Thymus (tissue), 11 donors: ENCODE measurements around the gene CD52. TPM values are rescaled to one million over a fixed set of nuclear protein-coding genes. Genes with fewer than 3 reads are reported as not detected.

Source experiments
- DNase-seq, 9 donors: peaks; one replicate each; pipeline ENCODE4 v3.0.0-alpha.2; 2013; ENCODE audit warnings: low spot score in 9 of 9, low read depth in 6 of 9, missing footprints in 1 of 9
- H3K27ac ChIP-seq, 2 donors: one replicate each; pipeline ENCODE4 v1.5.1; 2013; ENCODE audit warnings: control low read depth in 1 of 2, low read depth in 1 of 2, low read length in 1 of 2, mild to moderate bottlenecking in 1 of 2, moderate library complexity in 1 of 2
- H3K27me3 ChIP-seq, 2 donors: one replicate each; pipeline ENCODE4 v1.5.1; 2013; ENCODE audit warnings: low read length in 1 of 2; ENCODE audit not compliant: control insufficient read depth in 2 of 2, insufficient read depth in 1 of 2
- H3K36me3 ChIP-seq, 2 donors: one replicate each; pipeline ENCODE4 v1.5.1; 2013; ENCODE audit warnings: low read length in 1 of 2, mild to moderate bottlenecking in 1 of 2, moderate library complexity in 1 of 2; ENCODE audit not compliant: control insufficient read depth in 2 of 2, insufficient read depth in 2 of 2
- H3K4me1 ChIP-seq, 2 donors: one replicate each; pipeline ENCODE4 v1.5.1; 2013; ENCODE audit warnings: low read length in 2 of 2; ENCODE audit not compliant: control insufficient read depth in 2 of 2, insufficient read depth in 2 of 2
- H3K4me3 ChIP-seq, 2 donors: one replicate each; pipeline ENCODE4 v1.5.1; 2013; ENCODE audit warnings: low read length in 2 of 2, control low read depth in 1 of 2, mild to moderate bottlenecking in 1 of 2
- H3K9me3 ChIP-seq, 2 donors: one replicate each; pipeline ENCODE4 v1.5.1; 2013; ENCODE audit warnings: low read length in 1 of 2, mild to moderate bottlenecking in 1 of 2; ENCODE audit not compliant: control insufficient read depth in 2 of 2, insufficient read depth in 1 of 2
- WGBS: extraction: QIAGEN DNeasy Blood & Tissue Kit; methylation state at CpG from one replicate; pipeline ENCODE4 v1.1.7; 2013; 5-methylcytosine and 5-hydroxymethylcytosine counted together
- polyA plus RNA-seq: library from polyadenylated mRNA; stranded (reverse); fragments of 200-250 nt; gene quantifications from one replicate; pipeline ENCODE4 v1.2.3, GENCODE V29; 2013
- total RNA-seq: library from RNA; stranded (reverse); fragments of 120-200 nt; gene quantifications from one replicate; pipeline ENCODE4 v1.2.4, GENCODE V29; 2013
- donor health status: healthy.

CD52 gene
- total and polyA plus RNA-seq, 2 donors: 1,020 to 1,113 TPM

DNA sequence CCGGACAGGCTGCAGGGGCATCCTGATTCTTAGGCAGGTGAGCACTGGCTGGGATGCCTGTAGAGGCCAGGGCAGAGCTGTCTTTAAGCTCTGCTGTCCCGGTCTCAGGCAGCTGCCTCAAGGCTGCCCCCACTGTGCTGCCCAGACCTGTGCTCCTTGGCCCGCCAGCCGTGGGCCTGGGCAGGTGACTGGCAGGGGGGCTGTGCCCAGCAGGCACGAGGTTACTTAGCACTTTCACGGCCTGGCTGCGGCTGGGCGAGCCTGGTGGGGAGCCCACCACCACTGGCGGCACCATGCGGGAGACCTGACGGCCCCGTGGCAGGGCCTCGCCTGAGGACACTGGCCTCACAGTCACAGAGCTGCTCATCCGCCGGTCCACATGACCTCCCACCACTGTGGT, 28.0 kb downstream of the CD52 start:
- Histone ChIP-seq H3K4me3 (no peak overlapping the region), H3K27ac (no peak overlapping the region), H3K4me1 (no peaks in the 10 kb centered on the region), H3K36me3 (no peaks in the 10 kb centered on the region), H3K27me3 (peaks cover 0 to 10% of the 10 kb centered on the region in 2 donors), H3K9me3 (peaks cover 0 to 8% of the 10 kb centered on the region in 2 donors)
- no peak for DNase-seq
- WGBS: 90% methylated on average over 15 of the region's 15 CpGs

DNA sequence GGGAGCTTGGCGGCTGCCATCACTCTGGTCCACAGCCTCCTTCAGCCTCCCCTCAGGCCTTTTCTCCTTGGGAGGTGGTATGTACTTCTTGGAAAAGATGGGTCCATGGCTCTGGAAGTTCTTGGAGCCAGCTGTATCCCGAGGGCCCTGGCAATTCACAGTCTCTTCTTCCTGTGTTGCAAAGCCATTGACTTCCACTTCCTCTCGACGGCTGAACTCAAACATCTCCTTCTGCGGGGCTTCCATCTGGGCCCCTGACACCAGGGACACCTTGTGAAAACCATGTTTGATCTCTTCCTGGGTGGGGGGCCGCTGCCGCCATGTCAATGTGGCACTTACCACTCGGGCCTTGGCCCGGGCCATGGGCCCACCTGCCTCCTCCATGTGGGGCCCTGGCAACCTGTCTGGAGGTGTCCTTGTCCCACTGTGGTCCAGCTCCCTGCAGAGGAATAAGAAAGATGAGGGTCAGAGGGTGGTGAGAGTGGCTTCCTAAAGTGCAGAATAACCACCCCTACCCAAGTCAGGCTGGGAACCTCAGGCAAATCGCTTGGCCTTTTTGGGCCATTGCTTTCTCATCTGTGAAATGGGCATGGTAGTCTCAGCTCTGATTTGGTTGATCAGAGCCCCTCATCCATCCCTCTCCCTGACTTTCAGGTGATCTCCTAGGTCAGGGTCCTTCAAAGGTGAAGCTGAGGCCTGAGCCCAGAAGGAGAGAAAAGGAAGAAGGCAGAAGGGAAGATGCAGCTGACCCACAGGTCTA, 28.7 kb downstream of the CD52 start:
- Histone ChIP-seq H3K36me3 (no peaks in the 10 kb centered on the region), H3K27me3 (peaks cover 0 to 10% of the 10 kb centered on the region in 2 donors), H3K4me1 (no peaks in the 10 kb centered on the region), H3K27ac (no peak overlapping the region), H3K9me3 (peaks cover 0 to 8% of the 10 kb centered on the region in 2 donors), H3K4me3 (no peak overlapping the region)
- WGBS: 70% methylated on average over 10 of the region's 10 CpGs
- no peak for DNase-seq

DNA sequence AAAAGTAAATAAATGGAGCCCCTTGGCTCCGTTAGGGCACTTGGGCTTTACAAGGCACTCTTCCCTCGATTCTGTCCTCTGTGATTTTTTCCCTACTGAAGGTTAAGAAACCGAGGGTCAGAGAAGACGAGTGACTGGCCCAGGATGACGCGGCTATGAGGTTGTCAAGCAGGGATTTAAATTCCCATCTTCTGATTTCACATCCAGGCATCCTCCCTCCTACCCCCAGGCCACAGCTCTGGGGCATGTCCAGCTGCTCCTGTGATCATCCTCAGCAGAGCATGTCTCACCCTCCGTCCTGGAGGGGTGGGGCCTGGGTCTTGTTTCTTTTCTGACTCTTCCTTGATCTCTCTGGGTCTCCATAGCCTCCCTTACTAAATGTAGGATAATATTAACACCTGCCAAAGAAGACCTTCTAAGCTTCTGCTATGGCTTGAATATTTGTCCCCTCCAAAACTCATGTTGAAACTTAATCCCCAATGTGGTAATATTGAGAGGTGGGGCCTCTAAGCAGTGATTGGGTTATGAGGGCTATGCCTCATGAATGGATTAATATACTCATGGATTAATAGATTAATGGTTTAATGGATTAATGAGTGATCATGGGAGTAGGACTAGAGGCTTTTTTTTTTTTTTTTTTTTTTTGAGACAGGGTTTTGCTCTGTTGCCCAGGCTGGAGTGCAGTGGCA, 31.6 kb downstream of the CD52 start:
- Histone ChIP-seq H3K9me3 (peaks cover 1 to 3% of the 10 kb centered on the region in 2 donors), H3K27ac (no peak overlapping the region), H3K27me3 (peaks cover 0 to 4% of the 10 kb centered on the region in 2 donors), H3K4me3 (no peak overlapping the region), H3K4me1 (no peaks in the 10 kb centered on the region), H3K36me3 (no peaks in the 10 kb centered on the region)
- 91% methylated on average over 7 of the region's 7 CpGs for WGBS
- no peak for DNase-seq

DNA sequence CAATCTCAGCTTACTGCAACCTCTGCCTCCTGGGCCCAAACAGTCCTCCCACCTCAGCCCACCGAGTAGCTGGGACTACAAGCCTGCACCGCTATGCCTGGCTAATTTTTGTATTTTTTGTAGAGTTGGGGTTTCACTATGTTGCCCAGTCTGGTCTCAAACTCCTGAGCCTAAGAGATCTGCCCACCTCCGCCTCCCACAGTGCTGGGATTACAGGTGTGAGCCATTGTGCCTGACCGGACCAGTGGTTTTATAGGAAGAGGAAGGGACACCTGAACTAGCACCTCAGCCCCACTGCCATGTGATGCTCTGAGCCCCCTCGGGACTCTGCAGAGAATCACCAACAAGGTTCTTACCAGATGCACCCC, 32.1 kb downstream of the CD52 start:
- H3K27ac ChIP-seq: no peak overlapping the region
- no peaks in the 10 kb centered on the region for H3K36me3 ChIP-seq
- peaks cover 0 to 8% of the 10 kb centered on the region in 2 donors for H3K27me3 ChIP-seq
- no peaks in the 10 kb centered on the region for H3K4me1 ChIP-seq
- no peak overlapping the region for H3K4me3 ChIP-seq
- no peak for DNase-seq
- peaks cover 1 to 3% of the 10 kb centered on the region in 2 donors for H3K9me3 ChIP-seq
- 95% methylated on average over 5 of the region's 5 CpGs for WGBS

DNA sequence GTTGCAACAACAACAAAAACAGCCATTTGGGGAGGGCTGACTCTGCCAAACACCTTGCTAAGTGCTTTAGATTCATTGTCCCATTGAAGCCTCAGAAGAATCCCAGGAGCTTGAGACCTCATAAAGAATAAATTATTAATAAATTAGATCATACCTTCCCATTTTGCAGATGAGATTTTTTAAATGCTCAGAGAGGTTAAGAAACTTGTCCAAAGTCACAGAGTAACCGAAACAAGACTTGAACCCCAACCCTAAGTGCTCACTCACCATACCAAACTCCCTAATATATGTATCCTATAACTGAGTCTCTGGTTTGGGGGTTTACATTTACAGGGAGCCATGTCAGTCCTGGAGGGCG, 32.6 kb downstream of the CD52 start:
- H3K9me3 ChIP-seq: peaks cover 1 to 3% of the 10 kb centered on the region in 2 donors
- H3K4me3 ChIP-seq: no peak overlapping the region
- WGBS: 95% methylated on average over 2 of the region's 2 CpGs
- no peaks in the 10 kb centered on the region for H3K36me3 ChIP-seq
- peaks cover 0 to 7% of the 10 kb centered on the region in 2 donors for H3K27me3 ChIP-seq
- no peaks in the 10 kb centered on the region for H3K4me1 ChIP-seq
- DNase-seq: no peak
- H3K27ac ChIP-seq: no peak overlapping the region

DNA sequence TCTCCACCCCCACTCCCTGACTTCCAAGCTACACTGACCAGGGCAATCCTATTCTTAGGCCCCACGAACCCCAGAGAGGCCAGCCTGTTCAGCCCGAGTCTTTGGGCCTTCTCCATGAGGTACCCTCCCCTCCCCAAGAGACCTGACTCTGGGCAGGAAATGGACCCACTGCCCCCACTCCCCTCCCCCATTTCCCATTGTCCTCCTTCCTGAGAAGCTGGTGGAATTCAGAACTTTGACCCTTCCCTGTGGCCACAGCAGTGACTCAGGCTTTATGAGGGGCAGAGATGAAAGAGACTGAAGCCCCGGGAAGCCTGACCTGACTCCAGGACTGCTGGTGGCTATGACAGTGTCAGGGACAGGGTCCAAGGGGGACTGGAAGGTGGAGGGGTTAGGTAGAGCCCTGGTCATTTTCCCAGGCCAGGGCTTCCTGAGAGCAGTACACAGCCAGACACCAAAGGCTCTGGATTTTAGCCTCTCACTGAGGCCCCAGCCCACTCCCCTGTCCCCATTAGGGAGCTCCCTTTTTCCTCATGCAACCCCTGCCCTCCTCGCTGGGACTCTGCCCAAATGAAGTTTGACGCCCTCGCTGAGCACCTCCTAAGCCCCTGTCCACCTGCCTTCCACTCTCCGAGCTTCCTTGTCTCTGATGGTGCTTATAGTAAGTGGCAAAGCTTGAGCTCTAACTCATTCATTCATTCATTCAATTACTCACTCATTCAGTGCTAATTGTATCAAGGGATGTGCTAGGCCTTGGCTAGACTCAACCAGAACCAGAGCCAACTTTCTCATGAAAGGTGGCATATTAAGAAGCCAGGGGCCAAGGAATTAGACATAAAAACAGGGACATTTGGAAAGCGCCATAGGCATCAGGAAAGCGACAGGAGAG, 33.2 kb downstream of the CD52 start:
- no peaks in the 10 kb centered on the region for H3K36me3 ChIP-seq
- no peak overlapping the region for H3K27ac ChIP-seq
- H3K27me3 ChIP-seq: peaks cover 0 to 12% of the 10 kb centered on the region in 2 donors
- H3K4me3 ChIP-seq: no peak overlapping the region
- no peak for DNase-seq
- peaks cover 1 to 3% of the 10 kb centered on the region in 2 donors for H3K9me3 ChIP-seq
- peaks cover 0 to under 1% of the 10 kb centered on the region in 2 donors for H3K4me1 ChIP-seq
- WGBS: 96% methylated on average over 9 of the region's 9 CpGs

DNA sequence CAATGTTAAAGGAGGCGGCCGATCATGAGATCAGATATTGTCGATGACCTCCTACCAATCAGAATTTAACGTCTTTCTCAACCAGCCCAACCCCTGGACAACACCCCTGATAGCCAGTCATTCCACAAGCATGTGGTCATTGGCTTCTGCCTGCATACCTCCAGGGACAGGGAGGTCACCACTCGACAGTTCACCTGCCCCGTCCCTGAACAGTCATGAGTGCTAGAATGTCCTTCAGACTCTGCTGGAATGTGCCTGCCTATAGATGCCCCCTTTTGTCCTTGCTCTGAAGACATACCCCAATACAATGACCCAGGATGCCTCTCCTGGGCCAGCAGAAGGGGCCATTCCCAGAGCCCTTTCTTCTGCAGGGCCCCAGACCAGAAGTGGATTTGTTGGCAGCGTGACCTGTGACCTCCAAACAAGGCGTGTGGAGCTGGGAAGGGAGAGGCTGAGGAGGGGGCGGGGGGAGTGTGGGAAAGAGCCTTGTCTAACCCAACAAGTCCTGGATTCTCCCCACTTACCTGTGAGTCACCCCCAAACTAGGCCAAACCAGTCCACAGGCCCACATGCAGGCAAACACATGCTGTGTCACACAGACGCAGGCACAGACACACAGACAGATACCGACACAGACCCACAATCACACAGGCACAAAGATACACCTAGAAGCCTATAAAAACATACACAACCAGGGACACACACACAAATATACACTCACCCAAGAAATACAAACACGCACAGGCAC, 34.0 kb downstream of the CD52 start:
- peaks cover 0 to 8% of the 10 kb centered on the region in 2 donors for H3K4me1 ChIP-seq
- DNase-seq: no peak
- H3K9me3 ChIP-seq: peaks cover 0 to 1% of the 10 kb centered on the region in 2 donors
- no peak overlapping the region for H3K27ac ChIP-seq
- 96% methylated on average over 12 of the region's 12 CpGs for WGBS
- H3K36me3 ChIP-seq: no peaks in the 10 kb centered on the region
- H3K27me3 ChIP-seq: peaks cover 0 to 18% of the 10 kb centered on the region in 2 donors
- H3K4me3 ChIP-seq: no peak overlapping the region

DNA sequence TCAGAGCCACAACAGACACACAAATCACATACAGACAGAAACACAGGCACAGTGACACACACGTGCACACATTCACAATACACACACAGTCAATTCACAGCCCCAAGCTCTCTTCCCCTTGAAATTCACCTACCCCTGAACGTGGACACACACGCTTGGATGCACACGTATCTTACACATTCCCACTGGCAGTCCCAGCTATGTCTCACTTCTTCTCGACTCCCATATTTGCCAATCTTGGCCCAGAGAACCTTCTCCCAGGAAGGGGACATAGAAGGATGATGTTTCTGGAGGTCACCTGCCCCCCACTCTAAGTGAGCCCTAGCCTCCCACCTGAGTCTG, 34.6 kb downstream of the CD52 start:
- DNase-seq: no peak
- Histone ChIP-seq H3K4me1 (peaks cover 0 to 14% of the 10 kb centered on the region in 2 donors), H3K4me3 (no peak overlapping the region), H3K27me3 (peaks cover 0 to 18% of the 10 kb centered on the region in 2 donors), H3K27ac (no peak overlapping the region), H3K36me3 (no peaks in the 10 kb centered on the region), H3K9me3 (peaks cover 0 to 1% of the 10 kb centered on the region in 2 donors)
- WGBS: 96% methylated on average over 5 of the region's 5 CpGs
